GM21390 (cell line): ENCODE measurements around the gene FGFR3.
"Not testable (repeated sequence)": the region's sequence is repeated elsewhere in the genome, so short reads cannot be mapped to it uniquely, and the experiment has no call there.

ENCODE experiments used
- ATAC-seq: cut with Tn5 transposase; IDR thresholded peaks from one replicate; pipeline ENCODE4 v1.9.1; 2021; ENCODE audit not compliant: unreplicated experiment

The FGFR3 gene

GRCh38 chr4:1815096-1815996, 22.3 kb downstream of the FGFR3 start:
- ATAC-seq = no peak

GRCh38 chr4:1815997-1816860, 23.1 kb downstream of the FGFR3 start:
- no peak for ATAC-seq

GRCh38 chr4:1819284-1819683, 26.2 kb downstream of the FGFR3 start:
- ATAC-seq = no peak

GRCh38 chr4:1819816-1820215, 26.7 kb downstream of the FGFR3 start:
- ATAC-seq = no peak

GRCh38 chr4:1821679-1822567, 28.8 kb downstream of the FGFR3 start:
- no peak for ATAC-seq

GRCh38 chr4:1822568-1823544, 29.8 kb downstream of the FGFR3 start:
- ATAC-seq = no peak

- no peak for ATAC-seq
Observed at GRCh38 chr4:1823545-1823932, 30.4 kb downstream of the FGFR3 start.

GRCh38 chr4:1824746-1825145, 31.7 kb downstream of the FGFR3 start:
- no peak for ATAC-seq

GRCh38 chr4:1825326-1825725, 32.2 kb downstream of the FGFR3 start:
- no peak for ATAC-seq

GRCh38 chr4:1826531-1827350, 33.6 kb downstream of the FGFR3 start:
- ATAC-seq = no peak

- no peak for ATAC-seq
Observed at GRCh38 chr4:1830234-1830633, 37.1 kb downstream of the FGFR3 start.

GRCh38 chr4:1830642-1831228, 37.6 kb downstream of the FGFR3 start:
- no peak for ATAC-seq

GRCh38 chr4:1831331-1831730, 38.2 kb downstream of the FGFR3 start:
- ATAC-seq = no peak

GRCh38 chr4:1832690-1833089, 39.6 kb downstream of the FGFR3 start:
- no peak for ATAC-seq

GRCh38 chr4:1833307-1834046, 40.4 kb downstream of the FGFR3 start:
- ATAC-seq = peak; percentile 25

GRCh38 chr4:1834047-1834775, 41.1 kb downstream of the FGFR3 start:
- peak; percentile 72 for ATAC-seq

GRCh38 chr4:1835836-1836235, 42.7 kb downstream of the FGFR3 start:
- not testable (repeated sequence) for ATAC-seq
